Endothelial cell of hepatic sinusoid (primary cell): ENCODE measurements around the gene ZDHHC6.
"Not testable (repeated sequence)": the region's sequence is repeated elsewhere in the genome, so short reads cannot be mapped to it uniquely, and the experiment has no call there.

Experiments
- in situ Hi-C: cut with HindIII; loops from 2 replicates; pipeline ENCODE4 v1.10.0; 2017; ENCODE audit warnings: low sequenced_read_pairs

ZDHHC6 gene

DNA sequence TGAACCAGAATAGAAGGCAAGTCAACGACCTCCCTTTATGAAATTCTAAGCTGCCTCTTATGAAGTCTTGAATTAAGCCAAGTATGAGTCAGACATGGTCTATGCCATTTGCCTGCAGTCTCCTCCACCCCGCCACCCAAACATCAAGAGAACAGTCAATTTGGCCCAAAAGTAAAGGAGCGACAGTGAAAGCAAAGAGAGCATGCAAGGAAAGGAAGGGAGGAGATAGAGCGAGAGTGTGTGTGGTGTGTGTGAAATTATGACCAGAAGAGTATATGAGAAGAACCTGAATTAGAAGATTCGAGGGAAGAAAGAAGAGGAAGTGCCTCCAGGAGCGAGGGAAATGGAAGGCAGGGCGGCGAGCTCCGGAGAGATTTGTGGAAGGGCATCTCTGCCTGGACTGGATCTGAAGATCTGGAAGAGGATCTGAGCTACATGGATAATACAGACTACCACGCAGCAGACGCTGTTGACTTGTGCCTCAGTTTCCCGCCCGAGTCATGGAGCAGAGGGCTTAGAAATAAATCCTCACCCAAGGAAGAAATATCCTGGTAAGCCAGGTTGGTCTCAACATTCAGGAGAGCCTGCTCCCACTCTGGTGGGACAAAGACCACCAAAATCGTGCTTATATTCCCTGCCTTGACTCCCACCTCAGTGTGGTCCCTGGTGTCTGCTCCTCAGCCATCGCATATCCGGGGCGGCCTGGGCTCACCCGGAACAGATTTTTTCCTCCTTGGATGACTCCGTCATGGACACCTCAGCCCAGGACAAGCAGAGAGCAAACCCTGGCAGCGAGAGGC, 459 bp downstream of the ZDHHC6 start:
- in situ Hi-C loops = no loop called here

DNA sequence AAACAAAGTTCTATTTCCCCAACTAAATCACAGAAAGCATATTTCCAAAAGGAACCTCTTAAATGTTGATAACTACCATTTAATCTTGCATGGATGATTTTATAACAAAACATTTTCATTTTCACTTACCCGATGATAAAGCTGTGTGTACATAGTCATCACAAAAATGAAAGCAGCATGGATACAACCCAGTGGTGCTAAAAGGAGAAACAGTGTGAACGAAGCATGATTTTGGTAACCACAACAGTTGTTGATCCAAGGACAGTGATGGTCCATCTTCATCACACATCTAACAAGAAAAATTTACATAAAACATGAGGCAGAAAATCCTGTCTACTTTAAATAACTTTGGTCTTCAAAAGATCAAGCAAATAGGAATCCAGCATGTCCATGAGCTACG, 4.7 kb downstream of the ZDHHC6 start:
- in situ Hi-C loops = no loop called here

DNA sequence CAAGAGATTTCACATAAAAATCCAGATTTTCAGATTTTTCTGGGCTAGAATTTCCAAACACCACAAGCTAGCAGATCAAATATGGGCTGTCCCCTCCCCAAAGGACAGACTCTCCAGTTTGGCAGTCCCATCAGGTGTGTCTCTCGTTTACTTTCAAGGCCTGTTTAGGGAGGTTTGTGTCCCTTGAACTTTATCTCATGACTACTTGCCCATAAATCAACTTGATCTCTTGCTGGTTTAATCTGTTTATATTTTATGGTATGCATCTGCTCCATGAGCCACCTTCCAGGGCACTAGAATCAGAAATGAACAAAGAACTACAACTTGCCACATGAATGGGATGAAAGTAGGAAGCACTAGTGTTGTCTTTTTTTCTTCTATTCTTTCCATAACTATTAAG, 5.2 kb downstream of the ZDHHC6 start:
- in situ Hi-C loops = no loop called here

DNA sequence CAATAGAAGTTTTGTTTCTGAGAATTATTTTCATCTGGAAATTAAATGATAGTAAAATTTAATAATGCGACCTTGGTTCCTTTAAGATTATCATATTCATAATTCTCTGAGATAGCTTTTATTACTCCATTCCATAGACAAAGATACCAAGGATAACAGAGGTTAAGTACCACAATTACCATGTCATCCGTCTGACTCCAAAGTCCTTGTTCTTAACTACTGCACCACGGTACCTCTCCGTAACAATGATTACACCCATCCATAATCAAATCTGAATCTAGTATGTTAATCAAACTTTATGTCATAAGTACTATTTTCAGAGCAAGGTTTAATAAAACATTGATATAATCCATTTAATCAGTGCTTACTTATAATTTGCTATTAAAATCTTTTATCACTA, 8.4 kb downstream of the ZDHHC6 start:
- in situ Hi-C loops = no loop called here

DNA sequence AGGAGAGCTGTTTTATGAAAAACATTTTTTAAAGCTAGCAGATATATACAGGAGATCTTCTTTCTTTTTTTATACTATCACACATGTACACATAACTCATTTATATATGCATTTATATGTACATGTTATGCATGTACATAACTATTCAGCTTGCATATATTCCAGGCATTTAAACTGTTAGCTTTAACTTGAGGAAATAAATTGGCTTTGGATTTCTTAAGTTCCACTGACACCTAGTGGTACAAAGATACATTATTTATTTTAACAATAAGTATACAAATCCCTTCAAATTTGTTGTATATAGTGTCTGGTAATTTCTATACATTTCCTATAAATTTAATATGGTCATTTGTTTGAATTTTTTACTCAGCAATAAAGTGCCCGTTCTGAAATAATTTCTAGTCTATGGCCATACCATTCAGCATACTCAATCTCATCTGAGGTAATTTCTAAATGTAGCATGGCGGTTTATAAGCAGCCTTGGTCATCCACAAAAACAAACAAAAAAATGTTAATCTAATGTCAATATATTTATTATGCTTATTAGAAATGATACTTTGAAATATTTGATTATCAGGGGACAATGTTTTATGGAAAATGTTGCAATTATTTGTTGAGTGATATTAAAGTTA, 11.6 kb downstream of the ZDHHC6 start:
- in situ Hi-C loops = no loop called here

DNA sequence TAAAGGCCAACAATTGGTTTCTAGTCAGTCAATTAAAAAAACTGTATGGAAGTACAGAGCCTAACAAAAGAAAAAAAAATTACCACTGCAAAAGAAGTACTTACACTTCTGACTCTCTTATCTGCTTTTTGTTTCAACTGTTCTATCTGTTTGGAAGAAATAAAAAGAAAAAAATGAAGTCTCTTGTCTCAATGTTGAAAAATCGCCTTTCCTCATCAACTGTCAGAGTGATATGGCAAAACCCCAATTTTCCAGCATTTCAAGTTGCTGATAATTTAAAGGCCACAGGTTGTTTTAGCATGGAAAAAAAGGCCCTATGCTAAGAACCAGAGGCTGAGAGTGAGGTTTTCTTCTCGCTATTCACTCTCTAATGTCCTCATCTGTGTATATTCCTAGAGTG, 13.6 kb downstream of the ZDHHC6 start:
- in situ Hi-C loops = no loop called here

DNA sequence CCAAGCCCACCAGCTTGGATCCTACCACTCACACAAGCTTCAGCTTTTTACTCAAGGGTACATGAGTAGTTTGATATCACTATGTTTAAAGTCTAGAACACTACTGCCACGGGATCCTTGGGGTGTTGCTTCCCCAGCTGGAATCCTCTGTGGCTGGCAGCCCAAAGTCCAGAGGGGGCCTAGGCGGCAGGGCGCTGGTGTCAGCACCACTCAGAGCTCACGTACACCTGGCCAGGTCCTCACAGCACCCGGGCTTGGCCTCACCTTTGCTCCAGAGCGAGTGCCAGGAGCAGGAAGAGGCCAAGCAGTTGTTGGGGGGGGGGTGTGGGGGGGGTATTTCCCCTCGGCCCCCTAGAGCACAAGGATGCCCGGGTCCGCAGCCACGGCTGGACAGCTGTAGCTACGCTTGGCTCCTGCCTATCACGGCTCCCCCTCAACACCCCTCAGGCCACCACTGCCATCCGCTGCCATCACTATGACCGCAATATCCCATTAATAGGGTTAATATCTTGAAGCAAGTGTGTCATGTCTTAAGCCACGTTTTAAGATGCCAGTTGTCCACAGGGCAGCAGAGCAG, 17.0 kb downstream of the ZDHHC6 start:
- in situ Hi-C loops = no loop called here

DNA sequence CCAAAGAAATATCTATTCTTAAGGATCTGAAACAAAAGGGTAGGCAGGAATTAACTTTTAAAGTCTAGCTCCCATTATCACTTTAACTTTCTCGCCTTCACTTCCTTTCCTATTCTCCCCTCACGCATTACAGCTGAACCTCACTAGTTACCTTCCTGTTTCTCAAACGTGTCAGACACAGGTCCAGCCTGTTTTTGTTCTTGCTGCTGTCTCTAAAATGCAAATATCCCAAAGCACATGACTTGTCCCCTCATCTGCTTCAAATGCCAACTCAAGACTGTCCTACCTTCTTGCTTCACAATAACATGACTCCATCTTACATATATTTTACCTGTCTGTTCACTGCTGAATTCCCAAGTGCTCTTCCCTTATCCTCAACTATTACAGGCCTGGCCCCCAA, 17.6 kb downstream of the ZDHHC6 start:
- in situ Hi-C loops = no loop called here

DNA sequence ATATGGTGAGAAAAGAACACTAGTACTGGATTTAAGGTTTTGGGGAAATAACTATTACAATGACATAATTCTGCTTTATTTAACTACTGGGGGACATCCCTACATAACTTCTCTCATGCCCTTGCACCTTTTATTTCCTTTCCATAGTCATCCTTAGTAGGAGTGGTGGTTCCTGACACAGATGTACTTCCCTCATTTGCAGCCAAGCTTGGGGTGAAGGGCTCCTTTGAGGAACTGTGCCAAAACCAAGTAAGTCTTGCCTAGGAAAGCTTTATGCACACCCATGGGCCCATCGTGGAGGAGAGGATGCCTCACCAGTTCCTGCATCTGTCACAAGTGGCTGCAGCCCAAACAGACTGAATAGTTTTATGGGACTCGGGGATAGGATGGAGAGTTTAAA, 20.6 kb downstream of the ZDHHC6 start:
- in situ Hi-C loops = no loop called here

DNA sequence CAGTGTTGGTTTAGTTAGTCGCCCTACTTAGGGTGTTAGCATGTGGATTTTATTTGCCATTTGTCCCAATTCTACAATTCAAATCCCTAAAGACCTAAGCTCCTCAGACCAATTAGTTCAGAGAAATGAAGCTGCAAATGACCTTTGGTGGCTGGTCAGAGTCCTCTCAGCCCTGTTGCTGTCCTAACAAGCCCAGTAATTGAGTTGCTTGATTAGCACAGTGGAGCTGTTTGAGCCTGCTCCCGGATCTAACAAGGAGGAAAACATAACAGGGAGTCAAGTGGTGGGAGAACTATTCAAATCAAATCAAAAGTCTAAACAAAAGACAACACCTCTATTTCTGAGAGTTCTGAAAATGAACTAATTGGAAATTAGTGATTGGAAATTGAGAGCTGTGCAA, 22.1 kb downstream of the ZDHHC6 start:
- in situ Hi-C loops = no loop called here

DNA sequence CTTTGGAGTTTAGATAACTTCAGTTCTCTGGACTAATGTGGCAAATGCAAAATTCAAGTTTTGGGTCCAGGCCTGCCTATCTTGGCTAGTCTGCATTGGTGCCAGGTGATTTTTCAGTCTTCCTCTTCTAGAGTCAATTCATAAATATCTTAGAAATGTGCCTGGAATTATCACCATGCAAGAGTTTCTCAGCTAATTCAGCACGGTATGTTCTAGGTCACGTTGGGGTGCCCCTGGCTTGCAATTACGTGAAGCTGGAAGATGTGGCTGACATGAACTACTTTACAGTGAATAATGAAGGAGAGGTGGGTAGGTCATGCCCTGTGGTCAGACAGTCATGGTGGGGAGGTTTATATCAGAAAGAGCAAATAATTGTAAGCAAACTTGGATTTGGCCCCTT, 25.0 kb downstream of the ZDHHC6 start:
- in situ Hi-C loops = no loop called here

DNA sequence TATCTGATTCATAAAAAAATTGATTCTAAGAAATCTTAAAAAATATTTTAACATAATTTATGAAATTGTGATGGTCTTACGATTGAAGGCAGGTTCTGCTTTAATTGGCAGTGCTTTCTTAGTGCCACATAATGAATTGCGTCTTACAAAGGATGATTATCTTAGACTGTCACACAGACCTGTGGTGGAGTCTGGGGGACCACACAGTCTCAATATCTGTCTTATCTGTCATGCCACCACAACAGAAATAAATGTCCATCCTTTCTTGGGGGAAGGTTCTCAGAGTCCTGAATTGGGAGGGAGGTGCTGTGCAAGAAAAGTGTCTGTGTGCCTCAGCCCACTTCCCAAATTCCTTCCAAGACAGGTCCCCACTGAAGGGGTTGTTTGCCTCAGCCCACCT, 34.0 kb downstream of the ZDHHC6 start:
- in situ Hi-C loops = no loop called here

DNA sequence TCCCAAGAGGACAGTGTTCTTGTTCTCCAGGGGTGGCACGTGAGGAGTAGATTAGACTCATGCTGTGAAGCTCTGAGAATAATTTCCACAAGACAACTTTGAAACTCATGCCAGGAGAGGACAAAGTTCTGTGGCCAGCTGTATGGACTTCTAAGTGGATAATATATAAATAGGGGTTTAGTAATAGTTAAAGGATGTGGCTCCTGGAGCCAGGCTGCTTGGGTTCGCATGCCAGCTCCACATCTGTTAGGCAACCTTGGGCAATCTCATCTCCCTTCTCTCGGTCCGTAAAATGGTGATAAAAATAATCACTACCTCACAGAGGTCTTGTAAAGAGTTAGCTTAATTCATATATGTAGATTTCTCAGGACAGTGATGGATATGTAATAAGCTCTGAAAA, 37.0 kb downstream of the ZDHHC6 start:
- in situ Hi-C loops = no loop called here

DNA sequence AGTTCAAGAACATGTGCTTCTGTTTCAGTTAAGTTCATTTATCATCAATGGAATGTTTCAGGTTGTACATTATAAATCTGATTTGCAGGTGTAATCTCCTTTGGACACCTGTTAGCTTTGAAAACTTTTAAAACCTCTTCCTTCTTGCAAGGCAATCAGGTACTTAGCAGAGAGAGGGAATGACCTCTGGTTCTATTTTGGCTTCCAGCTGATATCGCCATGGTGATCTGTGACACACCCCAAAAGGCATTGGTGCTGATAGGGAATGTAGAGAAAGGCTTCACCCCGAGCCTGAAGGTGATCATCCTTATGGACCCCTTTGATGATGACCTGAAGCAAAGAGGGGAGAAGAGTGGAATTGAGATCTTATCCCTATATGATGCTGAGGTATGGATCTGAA, 37.4 kb downstream of the ZDHHC6 start:
- in situ Hi-C loops = no loop called here

DNA sequence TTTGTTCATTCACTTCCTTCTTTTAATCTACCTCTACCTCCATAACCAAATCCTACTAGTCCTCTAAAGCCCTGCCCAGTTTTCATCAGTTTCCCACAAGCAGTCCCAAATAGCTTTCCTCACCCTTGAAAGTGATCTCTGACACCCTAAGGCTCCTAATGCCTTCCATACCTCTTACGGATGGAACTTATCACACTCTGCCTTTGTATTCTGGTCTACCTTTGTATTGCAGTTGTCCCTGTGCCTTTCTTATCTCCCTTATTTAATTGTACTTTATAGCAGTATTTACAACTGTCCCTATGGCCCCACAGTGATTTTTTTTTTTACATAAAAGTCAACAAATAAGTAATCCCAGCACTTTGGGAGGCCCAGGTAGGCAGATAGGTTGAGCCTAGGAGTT, 39.0 kb downstream of the ZDHHC6 start:
- in situ Hi-C loops = no loop called here

DNA sequence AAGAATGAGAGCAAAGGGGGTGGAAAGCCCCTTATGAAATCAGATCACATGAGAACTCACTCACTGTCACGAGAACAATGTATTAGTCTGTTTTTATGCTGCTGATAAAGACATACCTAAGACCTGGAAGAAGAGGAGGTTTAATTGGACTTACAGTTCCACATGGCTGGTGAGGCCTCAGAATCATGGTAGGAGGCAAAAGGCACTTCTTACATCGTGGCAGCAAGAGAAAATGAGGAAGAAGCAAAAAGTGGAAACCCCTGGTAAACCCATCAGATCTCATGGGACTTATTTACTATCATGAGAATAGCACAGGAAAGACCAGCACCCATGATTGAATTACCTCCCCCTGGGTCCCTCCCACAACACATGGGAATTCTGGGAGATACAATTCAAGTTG, 39.9 kb downstream of the ZDHHC6 start:
- in situ Hi-C loops = not testable (repeated sequence)

DNA sequence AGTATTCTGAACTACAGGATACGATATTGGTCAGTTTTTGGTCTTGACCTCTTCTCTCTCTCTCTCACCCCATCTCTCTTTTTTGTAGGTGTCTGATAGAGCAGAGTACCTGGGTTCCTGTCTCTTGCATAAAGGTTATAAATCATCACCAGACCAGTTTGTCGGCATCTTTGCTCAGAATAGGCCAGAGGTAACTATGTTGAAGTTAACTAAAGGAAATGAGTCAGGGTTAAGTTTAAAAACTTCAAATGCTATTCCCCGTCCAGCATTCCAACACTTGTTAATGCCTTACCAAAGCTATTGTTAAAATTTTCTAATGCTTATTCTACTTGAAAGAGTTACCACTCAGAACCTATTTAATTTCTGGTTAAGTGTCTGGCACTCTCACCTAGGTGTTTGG, 42.1 kb downstream of the ZDHHC6 start:
- in situ Hi-C loops = no loop called here

DNA sequence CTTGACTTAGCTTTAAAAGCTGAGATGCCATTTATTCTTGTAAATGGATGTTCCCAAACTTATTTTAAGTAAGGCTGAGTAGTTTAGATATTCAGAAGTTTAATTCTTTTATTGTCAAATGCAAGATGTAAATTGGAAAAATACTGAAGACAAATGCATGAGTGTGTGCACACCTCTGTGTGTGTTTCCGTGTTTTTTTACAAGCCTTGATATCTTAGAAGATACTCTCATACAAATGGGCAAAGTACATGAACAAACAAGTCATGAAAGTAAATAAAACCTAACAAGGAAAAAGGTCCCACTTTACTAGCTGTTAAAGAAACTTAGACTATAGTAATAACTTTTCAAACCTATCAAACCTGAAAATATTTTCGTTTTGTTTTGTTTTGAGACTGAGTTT, 43.8 kb downstream of the ZDHHC6 start:
- in situ Hi-C loops = no loop called here

DNA sequence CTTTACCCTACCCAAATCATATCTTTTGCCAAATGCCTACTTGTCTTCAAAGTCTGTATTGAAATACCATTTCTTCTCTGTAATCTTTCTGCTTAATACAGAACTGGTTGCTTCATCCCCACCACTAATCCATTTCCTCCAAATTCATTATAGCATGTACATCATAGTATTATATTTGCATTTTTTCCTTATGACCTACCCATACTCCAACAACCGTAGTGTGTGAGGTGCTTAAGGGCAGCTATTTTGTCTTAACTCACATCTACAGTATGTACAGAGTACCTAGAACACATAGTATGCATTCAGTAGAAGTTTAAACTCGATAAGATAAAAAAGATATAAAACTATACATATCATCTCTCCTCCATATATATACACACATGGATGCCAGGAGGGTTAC, 49.1 kb downstream of the ZDHHC6 start:
- in situ Hi-C loops = no loop called here

DNA sequence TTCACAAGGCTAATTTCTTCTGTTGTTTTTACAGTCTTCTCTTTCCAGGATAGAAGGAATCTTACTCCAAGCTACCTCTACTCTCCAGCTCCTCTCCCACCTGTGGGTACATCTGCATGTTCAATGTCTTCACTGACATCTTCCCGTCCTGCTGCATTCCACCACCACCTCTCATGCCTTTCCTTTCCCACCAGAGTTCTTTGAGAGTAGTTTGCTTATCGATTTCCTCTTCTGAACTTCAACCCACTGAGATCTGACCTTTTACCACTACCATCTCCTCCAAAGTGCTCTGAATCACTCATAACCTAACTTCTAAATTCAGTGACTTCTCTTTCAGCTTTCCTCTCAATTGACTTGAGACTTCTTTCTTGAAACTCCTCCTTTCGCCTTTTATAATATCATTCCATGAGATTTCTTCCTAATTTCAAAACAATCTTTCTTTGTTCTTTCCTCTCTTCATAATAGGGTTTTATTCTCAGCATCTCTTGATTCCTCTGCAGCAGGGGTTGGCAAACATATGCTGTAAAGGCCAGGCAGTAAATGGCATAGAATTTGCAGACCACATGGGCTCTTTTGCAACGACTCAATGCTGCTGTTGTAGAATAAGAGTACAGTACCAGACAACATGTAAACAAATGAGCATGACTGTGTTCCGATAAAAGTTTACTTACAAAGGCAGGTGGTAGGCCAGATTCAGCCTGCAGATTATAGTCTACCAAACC, 50.7 kb downstream of the ZDHHC6 start:
- in situ Hi-C loops = no loop called here

DNA sequence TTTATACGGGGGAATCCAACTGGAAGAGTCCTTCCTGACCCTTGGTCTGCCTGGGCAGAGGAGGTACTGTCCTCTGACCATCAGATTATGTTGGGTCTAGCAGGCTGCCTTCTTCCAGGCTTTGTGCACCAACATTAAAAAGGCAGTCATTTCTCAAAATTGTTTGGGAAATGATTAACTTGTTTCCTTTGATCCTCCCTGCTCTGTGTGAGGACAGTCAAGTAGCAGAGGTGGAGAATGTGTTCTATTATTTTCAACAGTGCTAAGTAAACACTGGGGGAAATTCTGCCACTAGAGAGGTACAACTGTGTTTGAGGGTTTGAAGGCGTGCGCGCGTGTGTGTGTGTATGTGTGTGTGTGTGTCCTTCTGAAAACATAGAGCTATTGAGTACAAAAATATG, 52.2 kb downstream of the ZDHHC6 start:
- in situ Hi-C loops = no loop called here

DNA sequence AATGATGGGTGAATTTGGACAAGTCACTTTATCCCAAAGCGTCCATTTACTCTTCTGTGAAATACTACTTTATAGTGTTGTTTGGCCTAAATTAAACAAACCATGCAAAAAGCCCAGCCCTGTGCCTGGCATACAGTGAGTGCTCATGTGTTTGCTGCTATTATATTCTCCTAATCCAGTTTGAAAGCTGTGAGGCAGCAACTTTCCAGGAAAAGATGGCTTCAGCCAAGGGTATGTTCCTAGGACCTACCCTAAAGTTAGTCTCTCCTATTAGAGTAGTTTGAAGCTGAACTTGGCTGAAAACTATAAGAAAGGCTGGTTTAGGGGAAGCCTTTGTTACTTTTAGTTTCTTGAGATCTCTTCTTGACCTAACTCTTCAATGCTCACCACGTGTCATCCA, 52.9 kb downstream of the ZDHHC6 start:
- in situ Hi-C loops = no loop called here
